Measurements from ENCODE around the gene CC2D2A.

CC2D2A gene

GRCh38 chr4:15636818-15637217 is 167.1 kb downstream of the CC2D2A start:
- TF ChIP-seq CTCF (IDR thresholded peaks at IDR 0.05; ENCODE audit: low read depth, low read length), result no peak
- Histone ChIP-seq H3K27me3 (no peaks in the 10 kb centered on the region), H3K4me3 (ENCODE audit: low read depth, low read length) (no peak overlapping the region), H3K36me3 (peaks cover 52% of the 10 kb centered on the region), H3K4me1 (no peaks in the 10 kb centered on the region), H3K9me3 (no peaks in the 10 kb centered on the region)
- DNase-seq, result no peak

GRCh38 chr4:15638418-15638817 is 168.7 kb downstream of the CC2D2A start:
- no peaks in the 10 kb centered on the region for H3K27me3 ChIP-seq
- no peak for TF ChIP-seq CTCF (IDR thresholded peaks at IDR 0.05; ENCODE audit: low read depth, low read length)
- H3K4me1 ChIP-seq, result no peaks in the 10 kb centered on the region
- no peaks in the 10 kb centered on the region for H3K9me3 ChIP-seq
- H3K36me3 ChIP-seq, result peaks cover 46% of the 10 kb centered on the region
- no peak overlapping the region for H3K4me3 ChIP-seq (ENCODE audit: low read depth, low read length)
- DNase-seq, result no peak

- no peak for TF ChIP-seq CTCF (IDR thresholded peaks at IDR 0.05; ENCODE audit: low read depth, low read length)
- no peak for DNase-seq
- H3K4me3 ChIP-seq (ENCODE audit: low read depth, low read length), result no peak overlapping the region
- no peaks in the 10 kb centered on the region for H3K36me3 ChIP-seq
- H3K27me3 ChIP-seq, result no peaks in the 10 kb centered on the region
- no peaks in the 10 kb centered on the region for H3K9me3 ChIP-seq
- peaks cover 3% of the 10 kb centered on the region for H3K4me1 ChIP-seq
These were observed 178.9 kb downstream of the CC2D2A start for GRCh38 chr4:15648600-15648999.

GRCh38 chr4:15649914-15650545 is 180.3 kb downstream of the CC2D2A start:
- Histone ChIP-seq H3K9me3 (no peaks in the 10 kb centered on the region), H3K27me3 (no peaks in the 10 kb centered on the region), H3K4me1 (peaks cover 3% of the 10 kb centered on the region), H3K4me3 (ENCODE audit: low read depth, low read length) (no peak overlapping the region), H3K36me3 (no peaks in the 10 kb centered on the region)
- peak; percentile 57 for DNase-seq
- peak; percentile 87 for TF ChIP-seq CTCF (IDR thresholded peaks at IDR 0.05; ENCODE audit: low read depth, low read length)

Data from BE2C (cell line).